Endothelial cell of umbilical vein (primary cell): ENCODE data around the gene ITPKB. TPM values are rescaled to one million over a fixed set of nuclear protein-coding genes. Genes with fewer than 3 reads are reported as not detected.

ENCODE experiments used
- BruUV-seq: library from RNA; stranded (reverse); fragments of 400-500 nt; replicated peaks from 2 replicates; lab custom pipeline; 2021; lab: Mats Ljungman, UMichigan
- CTCF ChIA-PET: fragments of 300-600, 350-600 bp; sonication (Branson Sonifier 250); formaldehyde crosslinking; loops from one replicate; lab custom pipeline; 2021; ENCODE audit warnings: antibody characterized with exemption, inconsistent platforms; lab: Charles Lee
- POLR2A ChIA-PET: fragments of 300-600, 350-600 bp; sonication (Branson Sonifier 250); formaldehyde crosslinking; loops from one replicate; lab custom pipeline; 2021; ENCODE audit warnings: antibody characterized with exemption, inconsistent platforms; lab: Charles Lee
- DNase-seq: peaks from one replicate; pipeline ENCODE4 v3.0.0-alpha.2; 2011; ENCODE audit warnings: low read depth, low spot score
- FAIRE-seq: peaks from 2 replicates; lab custom pipeline; 2011; peaks lifted over from hg19 to GRCh38; lab: Jason Lieb, UNC
- H2AFZ ChIP-seq: 2 replicates; pipeline ENCODE4 v1.6.0; 2012; ENCODE audit warnings: low read depth, low read length, control low read depth, inconsistent platforms
- H3K27ac ChIP-seq: 2 replicates; pipeline ENCODE4 v1.5.1; 2011; ENCODE audit warnings: low read depth, mild to moderate bottlenecking, control low read depth, low read length, moderate library complexity; ENCODE audit not compliant: insufficient read depth
- H3K27me3 ChIP-seq, 2 experiments: 2 replicates each; pipeline versions ENCODE4 v1.6.0 to v1.6.1; 2011; ENCODE audit warnings: low read length in 2 of 2, mixed read lengths in 1 of 2; ENCODE audit not compliant: control insufficient read depth in 2 of 2, insufficient read depth in 2 of 2
- H3K36me3 ChIP-seq, 2 experiments: 2 replicates in 1 of 2; 3 replicates in 1 of 2; pipeline ENCODE4 v1.5.1; 2011; ENCODE audit warnings: low read length in 2 of 2, mild to moderate bottlenecking in 1 of 2, moderate library complexity in 1 of 2; ENCODE audit not compliant: control insufficient read depth in 2 of 2, insufficient read depth in 2 of 2; ENCODE audit errors: extremely low read depth in 1 of 2
- H3K4me1 ChIP-seq: 3 replicates; pipeline ENCODE4 v1.5.1; 2011; ENCODE audit warnings: mild to moderate bottlenecking, low read length; ENCODE audit not compliant: control insufficient read depth, insufficient read depth; ENCODE audit errors: extremely low read depth
- H3K4me2 ChIP-seq: 2 replicates; pipeline ENCODE4 v1.6.1; 2011; ENCODE audit warnings: low read length, control low read depth, mixed read lengths; ENCODE audit not compliant: insufficient read depth
- H3K4me3 ChIP-seq, 3 experiments: fragments of 200-600 bp in 1 of 3; sonication (generic), shearing (Covaris generic) in 1 of 3; replicated peaks in 1 of 3; 2 replicates each; pipeline ENCODE4 v1.5.1; 2011 to 2016; ENCODE audit warnings: control low read depth in 3 of 3, low read length in 3 of 3, mild to moderate bottlenecking in 2 of 3, inconsistent platforms in 1 of 3, low read depth in 1 of 3, moderate library complexity in 1 of 3; ENCODE audit not compliant: insufficient read depth in 1 of 3
- H3K79me2 ChIP-seq: 2 replicates; pipeline ENCODE4 v1.6.0; 2012; ENCODE audit warnings: low read length, inconsistent platforms; ENCODE audit not compliant: control insufficient read depth, insufficient read depth
- H3K9ac ChIP-seq: replicated peaks from 2 replicates; pipeline ENCODE3; 2011; ENCODE audit warnings: low read length, control low read depth; ENCODE audit not compliant: insufficient read depth; ENCODE audit errors: extremely low read depth
- H3K9me1 ChIP-seq: replicated peaks from 3 replicates; pipeline ENCODE4 v1.6.0; 2011; ENCODE audit warnings: mild to moderate bottlenecking, low read length; ENCODE audit not compliant: control insufficient read depth, insufficient read depth; ENCODE audit errors: extremely low read depth
- H3K9me3 ChIP-seq: replicated peaks from 2 replicates; pipeline ENCODE4 v1.5.1; 2012; ENCODE audit warnings: low read length, inconsistent platforms; ENCODE audit not compliant: control insufficient read depth, insufficient read depth
- H4K20me1 ChIP-seq: replicated peaks from 2 replicates; pipeline ENCODE3; 2011; ENCODE audit warnings: mild to moderate bottlenecking, low read length; ENCODE audit not compliant: control insufficient read depth, insufficient read depth; ENCODE audit errors: extremely low read depth
- GATA2 ChIP-seq: IDR thresholded peaks from 2 replicates; pipeline ENCODE4 v1.7.0; 2011; ENCODE audit warnings: low read depth, mild to moderate bottlenecking, moderate library complexity, mixed read lengths, low read length; ENCODE audit not compliant: insufficient read length, insufficient read depth
- dilution Hi-C: fragments of 300-500 bp; cut with MboI; formaldehyde crosslinking; loops from one replicate; pipeline ENCODE4 v1.15.0; 2019; ENCODE audit warnings: low sequenced_read_pairs; ENCODE audit not compliant: extremely low pct_ligation_motif_present
- intact Hi-C: fragments of 100-400 bp; cut with micrococcal nuclease; formaldehyde crosslinking; loops from one replicate; pipeline ENCODE4 v1.10.0; 2022
- polyA plus RNA-seq, 4 experiments: library from polyadenylated mRNA; depleted of rRNA in 3 of 4; stranded (reverse) in 3 of 4; unstranded in 1 of 4; fragments of >200 nt; gene quantifications; 2 replicates each; pipeline versions ENCODE4 v1.2.1 to v1.2.3, GENCODE V29; 2011 to 2012; ENCODE audit warnings: missing spikeins in 1 of 4
- total RNA-seq: library from RNA; stranded (reverse); gene quantifications from 2 replicates; pipeline ENCODE4 v1.2.3, GENCODE V29; 2021
- TF ChIP-seq, protein P1 (sequence below): IDR thresholded peaks from 2 replicates; pipeline ENCODE4 v1.6.1; 2011; ENCODE audit not compliant: insufficient read depth, insufficient read length
- TF ChIP-seq, protein P2 (sequence below), 2 donors: IDR thresholded peaks; 1 replicate in 1 of 2; 2 replicates in 1 of 2; pipeline ENCODE4 v1.5.1; 2011; ENCODE audit warnings: low read length in 2 of 2, mild to moderate bottlenecking in 2 of 2, moderate library complexity in 2 of 2, control low read depth in 1 of 2, inconsistent platforms in 1 of 2, low read depth in 1 of 2; ENCODE audit not compliant: insufficient read depth in 1 of 2; ENCODE audit errors: extremely low read depth in 1 of 2

ITPKB gene
- total and polyA plus RNA-seq, 2 donors (not counting 3 experiments of a cell fraction or from before 2014, with no cell fraction given), result 7.7 to 34.8 TPM

DNA sequence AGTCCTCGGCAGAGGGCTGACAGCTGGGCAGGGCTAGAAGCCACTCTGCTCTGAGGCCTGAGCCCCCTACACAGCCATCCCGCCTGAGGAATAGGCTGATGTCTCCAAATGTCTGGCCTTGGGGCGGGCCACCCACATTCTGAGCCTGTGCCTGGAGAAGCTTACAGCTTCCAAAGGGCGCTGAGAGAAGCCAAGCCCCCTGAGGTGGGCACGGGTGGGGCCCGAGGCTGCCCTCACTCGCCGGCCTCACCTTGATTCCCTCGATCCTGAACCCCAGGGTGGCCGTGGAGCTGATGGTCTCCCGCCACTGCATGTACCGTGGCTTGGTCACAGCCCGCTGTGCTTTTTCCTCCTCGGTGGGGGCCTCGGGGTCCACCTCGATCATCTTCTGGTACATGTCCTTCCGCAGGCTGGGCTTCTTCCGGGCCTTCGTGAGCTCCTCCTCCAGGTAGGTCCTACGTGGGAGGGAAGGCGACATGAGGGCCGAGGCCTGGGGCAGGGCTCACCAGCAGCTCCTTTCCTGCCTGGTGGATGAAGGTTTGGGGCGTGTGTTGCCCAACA, 97.3 kb downstream of the ITPKB start:
- Histone ChIP-seq H3K79me2 (no peaks in the 10 kb centered on the region), H3K4me3 (no peak overlapping the region), H3K4me2 (no peak overlapping the region), H3K9me1 (no peaks in the 10 kb centered on the region), H3K4me1 (no peaks in the 10 kb centered on the region), H3K27me3 (no peaks in the 10 kb centered on the region), H4K20me1 (no peaks in the 10 kb centered on the region), H3K27ac (no peak overlapping the region), H3K36me3 (peaks cover 0 to 24% of the 10 kb centered on the region in 2 experiments), H2AFZ (no peak overlapping the region), H3K9me3 (no peaks in the 10 kb centered on the region), H3K9ac (no peak overlapping the region)
- no TSS peak for BruUV-seq
- no peak for FAIRE-seq
- intact Hi-C loops, result no loop called here
- no peak for TF ChIP-seq GATA2
- TF ChIP-seq, protein P1, sequence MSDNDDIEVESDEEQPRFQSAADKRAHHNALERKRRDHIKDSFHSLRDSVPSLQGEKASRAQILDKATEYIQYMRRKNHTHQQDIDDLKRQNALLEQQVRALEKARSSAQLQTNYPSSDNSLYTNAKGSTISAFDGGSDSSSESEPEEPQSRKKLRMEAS, result no peak
- TF ChIP-seq, protein P2, sequence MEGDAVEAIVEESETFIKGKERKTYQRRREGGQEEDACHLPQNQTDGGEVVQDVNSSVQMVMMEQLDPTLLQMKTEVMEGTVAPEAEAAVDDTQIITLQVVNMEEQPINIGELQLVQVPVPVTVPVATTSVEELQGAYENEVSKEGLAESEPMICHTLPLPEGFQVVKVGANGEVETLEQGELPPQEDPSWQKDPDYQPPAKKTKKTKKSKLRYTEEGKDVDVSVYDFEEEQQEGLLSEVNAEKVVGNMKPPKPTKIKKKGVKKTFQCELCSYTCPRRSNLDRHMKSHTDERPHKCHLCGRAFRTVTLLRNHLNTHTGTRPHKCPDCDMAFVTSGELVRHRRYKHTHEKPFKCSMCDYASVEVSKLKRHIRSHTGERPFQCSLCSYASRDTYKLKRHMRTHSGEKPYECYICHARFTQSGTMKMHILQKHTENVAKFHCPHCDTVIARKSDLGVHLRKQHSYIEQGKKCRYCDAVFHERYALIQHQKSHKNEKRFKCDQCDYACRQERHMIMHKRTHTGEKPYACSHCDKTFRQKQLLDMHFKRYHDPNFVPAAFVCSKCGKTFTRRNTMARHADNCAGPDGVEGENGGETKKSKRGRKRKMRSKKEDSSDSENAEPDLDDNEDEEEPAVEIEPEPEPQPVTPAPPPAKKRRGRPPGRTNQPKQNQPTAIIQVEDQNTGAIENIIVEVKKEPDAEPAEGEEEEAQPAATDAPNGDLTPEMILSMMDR (IDR thresholded peaks at IDR 0.05; ENCODE audit: extremely low read depth in 1 of 2, insufficient read depth in 1 of 2, low read depth in 1 of 2, low read length in 2 of 2), result no peak
- DNase-seq, result no peak
- dilution Hi-C loops, result no loop called here
- CTCF ChIA-PET, result interaction anchor here (0.8 to 2.2 kb wide), 4 partner anchors 15 to 188 kb away, joined by 3 to 5 read pairs (median 4); no protein-coding TSS in a partner anchor
- POLR2A ChIA-PET, result no interaction called here
